ENCODE measurements around the gene RNF166.

RNF166 gene

DNA sequence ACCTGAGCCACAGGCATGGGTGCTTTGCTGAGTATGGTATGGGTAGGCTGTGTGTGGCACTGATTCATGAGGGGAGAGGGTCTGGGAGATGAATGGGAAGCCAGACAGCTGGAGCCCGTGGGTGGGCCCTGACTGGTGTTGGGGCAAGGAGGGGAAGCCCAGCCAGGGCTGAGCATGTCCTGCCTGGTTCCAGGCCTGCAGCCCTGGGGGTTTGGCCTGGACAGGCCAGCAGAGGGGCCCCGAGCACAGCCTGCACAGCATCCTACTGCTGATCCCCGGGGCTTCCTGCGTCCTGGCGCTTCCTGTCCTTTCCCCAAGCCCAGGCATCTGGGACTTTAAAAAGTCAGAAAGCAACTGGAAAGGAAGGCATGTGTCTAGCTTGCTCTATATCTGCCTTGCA lies 38.7 kb downstream of the RNF166 start:
- H3K9me3 ChIP-seq = no peaks in the 10 kb centered on the region
- no peak overlapping the region for H3K4me3 ChIP-seq
- H3K27me3 ChIP-seq = no peaks in the 10 kb centered on the region
- H3K36me3 ChIP-seq = peaks cover 4% of the 10 kb centered on the region
- TF ChIP-seq Cebpa-rat (IDR thresholded peaks at IDR 0.05) = no peak
- peaks cover 17% of the 10 kb centered on the region for H3K4me1 ChIP-seq
- H4K20me1 ChIP-seq = peaks cover 9% of the 10 kb centered on the region; the same call in 1 of the 2 replicates
- no peak overlapping the region for H3K27ac ChIP-seq
- H3K9ac ChIP-seq = no peak overlapping the region
- H3K4me2 ChIP-seq = no peak overlapping the region

DNA sequence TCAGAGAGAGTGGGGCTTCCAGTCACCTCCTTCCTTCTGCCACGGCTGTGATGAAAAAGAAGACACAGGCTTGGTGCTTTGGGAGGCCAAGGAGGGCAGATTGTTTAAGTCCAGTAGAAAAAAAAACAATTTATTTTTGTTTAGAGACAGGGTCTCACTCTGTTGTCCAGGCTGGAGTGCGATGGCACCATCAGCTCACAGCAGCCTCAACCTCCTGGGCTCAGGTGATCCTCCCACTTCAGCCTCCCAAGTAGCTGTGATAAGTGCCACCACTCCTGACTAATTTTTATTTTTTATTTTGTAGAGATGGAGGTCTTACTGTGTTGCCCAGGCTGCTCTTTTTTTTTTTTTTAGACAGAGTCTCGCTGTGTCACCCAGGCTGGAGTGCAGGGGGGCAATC lies 40.6 kb downstream of the RNF166 start:
- Histone ChIP-seq H3K4me3 (no peak overlapping the region), H3K27ac (no peak overlapping the region), H4K20me1 (peaks cover 23% of the 10 kb centered on the region; the same call in 1 of the 2 replicates), H3K4me1 (peaks cover 27% of the 10 kb centered on the region), H3K27me3 (no peaks in the 10 kb centered on the region), H3K9me3 (no peaks in the 10 kb centered on the region), H3K4me2 (no peak overlapping the region), H3K9ac (no peak overlapping the region), H3K36me3 (peaks cover 4% of the 10 kb centered on the region; the same call in 1 of the 2 replicates)
- TF ChIP-seq Cebpa-rat (IDR thresholded peaks at IDR 0.05) = no peak

DNA sequence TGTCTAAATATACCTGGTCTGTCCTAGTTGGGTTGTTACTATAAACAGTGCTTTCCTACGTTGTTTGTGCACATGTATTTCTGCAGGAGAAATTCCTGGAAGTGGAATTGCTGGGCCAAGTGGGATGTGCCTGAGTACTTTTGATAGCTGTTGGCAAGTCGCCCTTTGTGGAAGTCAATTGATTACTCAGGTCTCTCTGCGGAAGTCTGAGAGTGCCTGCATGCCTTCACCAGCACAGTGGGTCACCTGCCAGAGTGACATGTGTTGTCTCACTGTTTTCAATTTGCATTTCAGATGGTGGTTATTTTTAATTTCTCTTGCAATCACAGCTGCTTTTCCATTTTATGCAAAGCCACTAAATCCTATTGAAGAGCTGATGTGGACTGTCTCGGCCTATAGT lies 41.1 kb downstream of the RNF166 start:
- no peak overlapping the region for H3K4me3 ChIP-seq
- H3K4me1 ChIP-seq = peaks cover 31% of the 10 kb centered on the region
- no peak for TF ChIP-seq Cebpa-rat (IDR thresholded peaks at IDR 0.05)
- H3K27me3 ChIP-seq = no peaks in the 10 kb centered on the region
- no peaks in the 10 kb centered on the region for H3K9me3 ChIP-seq
- H3K9ac ChIP-seq = no peak overlapping the region
- H3K4me2 ChIP-seq = no peak overlapping the region
- H4K20me1 ChIP-seq = peaks cover 23% of the 10 kb centered on the region; the same call in 1 of the 2 replicates
- H3K36me3 ChIP-seq = peaks cover 6% of the 10 kb centered on the region; the same call in 1 of the 2 replicates
- no peak overlapping the region for H3K27ac ChIP-seq

DNA sequence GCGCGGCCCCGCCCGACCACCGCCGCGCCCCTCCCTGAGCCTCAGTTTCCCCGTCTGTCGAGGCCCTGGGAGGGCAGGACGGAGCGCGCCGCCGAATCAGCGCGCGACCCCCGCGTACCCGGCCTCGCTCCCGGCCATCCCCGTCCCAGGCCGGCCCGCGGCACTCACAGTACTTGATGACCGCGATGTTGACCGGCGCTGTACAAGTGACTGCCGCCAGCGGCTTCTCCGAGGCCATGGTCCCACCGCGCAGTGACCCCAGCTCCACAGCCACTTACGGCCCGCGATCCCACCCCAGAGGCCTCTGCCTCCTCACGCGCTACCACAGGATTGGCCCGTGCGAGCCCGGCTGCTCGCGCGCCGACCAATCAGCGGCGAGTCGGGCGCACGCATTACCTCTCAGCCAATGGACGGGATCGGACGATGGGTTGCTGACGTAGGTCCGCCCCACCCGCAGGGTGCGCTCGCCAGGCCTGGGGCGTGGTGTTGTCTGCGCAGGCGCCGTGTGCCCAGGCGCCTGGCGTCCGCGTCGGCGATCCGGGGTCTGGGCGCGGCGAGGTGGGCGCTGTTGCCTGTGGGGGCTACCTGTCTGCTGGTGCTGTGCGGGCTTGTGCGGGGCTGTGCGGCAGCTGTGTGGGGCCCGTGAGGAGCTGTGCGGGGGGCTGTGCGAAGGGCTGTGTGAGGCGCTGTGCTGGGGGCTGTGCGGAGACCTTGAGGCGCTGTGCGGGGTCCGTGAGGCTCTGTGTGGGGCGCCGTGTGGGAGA lies 43.2 kb downstream of the RNF166 start, which contains the start of gene MVD:
MVD (minus strand) TSS at position 249 of the 764 bp plus-strand sequence; CDS start at position 238, 11 bp downstream.
- Histone ChIP-seq H3K9ac (peak within 1 kb of the TSS; percentile 84), H3K4me1 (peaks cover 48% of the 10 kb centered on the region), H3K9me3 (no peaks in the 10 kb centered on the region), H3K4me3 (peak within 1 kb of the TSS; percentile 91), H3K36me3 (0 out of 2 replicates have a peak, but pooled peaks cover 13% of the 10 kb centered on the region), H3K4me2 (peak within 1 kb of the TSS; percentile 99), H3K27me3 (no peaks in the 10 kb centered on the region), H3K27ac (peak within 1 kb of the TSS; percentile 79), H4K20me1 (peaks cover 23% of the 10 kb centered on the region; the same call in 1 of the 2 replicates)
- TF ChIP-seq Cebpa-rat (IDR thresholded peaks at IDR 0.05) = no peak

DNA sequence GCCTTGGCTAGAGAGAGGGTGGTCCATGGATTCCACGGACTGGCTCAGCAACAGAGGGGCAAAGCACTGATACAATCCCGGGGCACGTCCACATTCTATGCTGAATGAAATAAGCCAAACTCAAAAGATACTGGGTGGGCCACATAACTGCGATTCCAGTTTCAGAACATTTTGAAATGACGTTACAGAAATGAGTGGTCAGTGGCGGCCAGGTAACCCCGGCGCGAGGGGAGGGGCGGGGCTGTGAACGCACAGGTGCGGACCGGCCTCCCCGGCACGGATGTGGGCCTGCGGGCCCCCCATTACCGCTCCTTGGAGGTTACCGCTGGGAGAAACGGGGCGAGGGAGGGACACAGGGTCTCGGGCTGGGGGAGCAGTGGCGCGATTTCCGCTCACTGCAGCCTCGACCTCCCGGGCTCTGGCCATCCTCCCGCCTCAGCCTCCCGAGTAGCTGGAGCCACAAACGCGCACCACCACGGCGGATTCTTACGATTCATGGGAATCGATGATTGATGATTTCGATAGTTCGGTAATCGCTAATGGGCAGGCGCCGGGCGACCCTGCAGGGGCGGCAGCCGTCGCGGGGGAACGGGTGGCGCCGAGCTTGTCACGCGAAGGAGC lies 43.9 kb downstream of the RNF166 start:
- H4K20me1 ChIP-seq = peaks cover 23% of the 10 kb centered on the region; the same call in 1 of the 2 replicates
- peak overlapping the region; percentile 79 for H3K27ac ChIP-seq
- H3K9me3 ChIP-seq = no peaks in the 10 kb centered on the region
- 0 out of 2 replicates have a peak, but pooled peaks cover 13% of the 10 kb centered on the region for H3K36me3 ChIP-seq
- peak overlapping the region; percentile 84 for H3K9ac ChIP-seq
- H3K4me1 ChIP-seq = peaks cover 55% of the 10 kb centered on the region
- no peaks in the 10 kb centered on the region for H3K27me3 ChIP-seq
- peak overlapping the region; percentile 87 for H3K4me2 ChIP-seq
- peak overlapping the region; percentile 91 for H3K4me3 ChIP-seq
- TF ChIP-seq Cebpa-rat (IDR thresholded peaks at IDR 0.05) = no peak

DNA sequence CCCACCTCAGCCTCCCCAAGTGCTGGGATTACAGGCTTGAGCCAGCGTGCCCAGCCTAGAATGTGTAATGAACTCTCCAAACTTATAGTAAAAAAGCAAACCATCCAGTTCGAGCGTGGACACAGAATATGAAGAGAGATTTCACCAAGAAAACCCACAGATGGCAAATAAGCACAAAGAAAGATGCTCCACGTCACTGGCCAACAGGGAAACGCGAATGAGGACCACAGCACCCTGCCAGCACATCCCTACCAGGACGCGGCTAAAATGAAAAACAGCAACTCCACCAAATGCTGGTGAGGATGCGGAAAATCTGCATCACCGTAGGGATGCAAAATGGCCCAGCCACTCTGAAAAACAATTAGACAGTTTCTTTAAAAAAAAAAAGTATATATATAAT lies 44.7 kb downstream of the RNF166 start:
- H3K4me1 ChIP-seq = peaks cover 64% of the 10 kb centered on the region

DNA sequence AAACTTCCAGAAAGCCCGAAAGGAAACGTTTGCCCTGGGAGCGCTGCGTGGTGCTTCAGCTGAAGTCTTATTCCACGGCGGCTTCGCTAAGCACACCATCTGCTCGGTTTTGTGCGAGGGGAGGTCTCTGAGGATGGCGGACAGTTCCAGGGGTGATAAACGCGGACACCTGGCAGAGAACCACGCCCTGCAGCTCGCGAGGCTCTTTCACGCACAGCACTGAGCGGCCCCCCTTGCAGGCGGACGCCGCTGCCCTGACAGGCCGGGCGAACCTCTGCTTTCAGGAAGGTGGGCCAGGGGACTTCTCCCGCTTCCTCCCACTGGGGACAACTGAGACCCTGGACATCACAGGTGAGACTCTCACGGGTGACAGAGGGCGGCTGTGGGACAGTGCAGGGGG lies 47.0 kb downstream of the RNF166 start:
- Histone ChIP-seq H3K4me2 (no peak overlapping the region), H3K27me3 (no peaks in the 10 kb centered on the region), H4K20me1 (peaks cover 22% of the 10 kb centered on the region; the same call in 1 of the 2 replicates), H3K4me3 (no peak overlapping the region), H3K9ac (no peak overlapping the region), H3K4me1 (peaks cover 84% of the 10 kb centered on the region), H3K36me3 (peaks cover 24% of the 10 kb centered on the region), H3K9me3 (no peaks in the 10 kb centered on the region), H3K27ac (no peak overlapping the region)
- TF ChIP-seq Cebpa-rat (IDR thresholded peaks at IDR 0.05) = no peak

More for the DNA sequence above, 44.7 kb downstream of the RNF166 start:
- Histone ChIP-seq H3K9ac (no peak overlapping the region), H3K4me3 (no peak overlapping the region), H3K36me3 (0 out of 2 replicates have a peak, but pooled peaks cover 13% of the 10 kb centered on the region), H4K20me1 (peaks cover 23% of the 10 kb centered on the region; the same call in 1 of the 2 replicates), H3K4me2 (peak overlapping the region; percentile 87), H3K27ac (no peak overlapping the region), H3K27me3 (no peaks in the 10 kb centered on the region), H3K9me3 (no peaks in the 10 kb centered on the region)
- no peak for TF ChIP-seq Cebpa-rat (IDR thresholded peaks at IDR 0.05)

DNA sequence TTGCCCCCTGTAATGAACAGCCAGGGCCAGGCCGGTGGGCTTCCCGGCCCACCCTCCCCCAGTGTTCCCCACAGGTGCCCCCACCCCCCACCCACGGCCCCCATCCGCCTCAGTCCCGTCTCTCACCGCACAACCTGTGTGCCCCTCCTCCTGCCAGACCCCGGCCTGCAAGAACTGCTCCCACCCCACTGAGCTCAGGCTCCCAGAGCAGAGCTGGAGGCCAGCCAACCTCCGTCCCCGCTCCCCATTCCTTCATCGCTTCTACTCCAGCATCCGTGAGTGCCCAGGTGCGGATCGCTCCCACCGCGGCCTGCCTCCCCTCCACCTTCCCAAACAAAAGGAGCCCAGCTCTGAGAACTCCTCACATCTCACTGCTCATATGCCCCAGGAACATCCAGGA lies 47.5 kb downstream of the RNF166 start:
- Histone ChIP-seq H3K9ac (no peak overlapping the region), H4K20me1 (peaks cover 17% of the 10 kb centered on the region; the same call in 1 of the 2 replicates), H3K27ac (no peak overlapping the region), H3K9me3 (no peaks in the 10 kb centered on the region), H3K36me3 (peaks cover 29% of the 10 kb centered on the region), H3K4me1 (peaks cover 84% of the 10 kb centered on the region), H3K4me2 (0 out of 2 replicates have a peak overlapping the region, but pooled peaks have one; percentile 88), H3K4me3 (no peak overlapping the region), H3K27me3 (no peaks in the 10 kb centered on the region)
- no peak for TF ChIP-seq Cebpa-rat (IDR thresholded peaks at IDR 0.05)

DNA sequence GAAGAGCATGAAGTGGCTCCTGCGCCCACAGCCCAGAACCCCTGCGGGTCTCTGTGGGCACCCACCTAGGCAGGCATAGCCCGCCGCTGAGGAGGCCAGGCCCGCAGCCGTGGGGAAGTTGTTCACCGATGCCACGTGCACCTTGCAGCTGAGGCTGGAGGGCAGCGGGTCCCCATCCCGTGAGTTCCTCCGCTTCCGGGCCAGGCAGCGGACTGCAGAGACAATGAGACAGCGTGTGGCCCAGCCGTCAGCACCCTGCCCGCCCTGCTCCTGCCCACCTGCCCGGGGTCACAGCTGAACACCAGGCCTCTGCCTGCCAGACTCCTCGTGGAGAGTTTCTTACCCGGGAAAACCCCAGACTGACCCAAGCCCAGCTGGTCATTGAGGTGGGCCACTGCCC lies 48.8 kb downstream of the RNF166 start:
- peaks cover 42% of the 10 kb centered on the region for H3K36me3 ChIP-seq
- H3K4me2 ChIP-seq = peak overlapping the region; percentile 88

More for the DNA sequence above, 48.8 kb downstream of the RNF166 start:
- H3K4me3 ChIP-seq = no peak overlapping the region
- no peaks in the 10 kb centered on the region for H3K27me3 ChIP-seq
- H3K4me1 ChIP-seq = peaks cover 96% of the 10 kb centered on the region
- peaks cover 13% of the 10 kb centered on the region; the same call in 1 of the 2 replicates for H4K20me1 ChIP-seq
- no peak for TF ChIP-seq Cebpa-rat (IDR thresholded peaks at IDR 0.05)
- peak overlapping the region; percentile 66 for H3K9ac ChIP-seq
- H3K9me3 ChIP-seq = no peaks in the 10 kb centered on the region
- peak overlapping the region; percentile 85 for H3K27ac ChIP-seq

Measured in BLaER1 (cell line).